ENCODE data around the gene NEU4. TPM values are rescaled to one million over a fixed set of nuclear protein-coding genes. Genes with fewer than 3 reads are reported as not detected.

NEU4 gene
- total RNA-seq, 2 experiments from 2014 or later: 0.84 TPM; not detected in 1

DNA sequence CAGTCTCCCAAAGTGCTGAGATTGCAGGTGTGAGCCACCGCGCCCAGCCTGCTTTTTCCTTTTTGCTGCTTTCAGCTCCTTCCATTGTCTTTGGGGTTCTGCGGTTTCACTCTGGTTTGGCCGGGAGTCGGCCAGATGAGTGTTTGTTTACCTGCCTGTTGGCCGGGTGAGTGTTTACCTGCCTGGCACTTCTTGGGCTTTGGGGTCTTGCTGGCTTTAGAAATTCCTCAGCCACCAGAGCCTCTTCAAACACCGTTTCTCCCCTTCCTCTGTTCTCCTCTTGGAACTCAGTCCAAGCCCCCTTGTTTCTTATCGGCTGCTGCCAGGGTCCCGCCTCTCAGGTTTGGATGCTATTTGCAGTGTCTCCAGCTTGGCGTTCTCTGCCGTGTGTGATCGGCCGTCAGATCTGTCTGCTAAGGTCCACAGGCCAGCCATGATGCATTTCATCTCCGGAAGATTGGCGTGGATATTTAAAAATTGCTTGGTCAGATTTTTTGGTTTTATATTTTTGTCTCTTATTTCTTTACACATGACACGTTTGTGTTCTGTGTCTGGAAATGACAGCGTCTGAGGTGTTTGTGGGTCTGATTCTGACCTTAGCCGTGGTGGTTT is 46.6 kb upstream of the NEU4 start:
- no peak for DNase-seq (ENCODE audit: low spot score)
- no peaks in the 10 kb centered on the region for H3K9me2 ChIP-seq (ENCODE audit: insufficient read depth, low read length)
- no TSS peak for BruUV-seq (replicated peaks)
- intact Hi-C loops (cut with micrococcal nuclease; ENCODE audit: unreplicated experiment): no loop called here
- POLR2A ChIA-PET: interaction anchor here (0.6 kb wide), 1 partner anchor 122 kb away, joined by 4 read pairs; no protein-coding TSS in a partner anchor
- peaks cover 25% of the 10 kb centered on the region for H3K36me3 ChIP-seq (ENCODE audit: insufficient read depth, low read length)
- H3K27ac ChIP-seq (ENCODE audit: low read depth, low read length, poor library complexity, severe bottlenecking): no peak overlapping the region
- no peaks in the 10 kb centered on the region for H3K79me2 ChIP-seq (ENCODE audit: insufficient read depth, low read depth, low read length)
- H4K20me1 ChIP-seq (ENCODE audit: insufficient read depth, low read length): no peaks in the 10 kb centered on the region
- no peaks in the 10 kb centered on the region for H3K4me1 ChIP-seq (ENCODE audit: insufficient read depth, low read length, poor library complexity, severe bottlenecking)
- H3K4me3 ChIP-seq (ENCODE audit: low read depth, low read length, poor library complexity, severe bottlenecking): no peak overlapping the region
- CTCF ChIA-PET (ENCODE audit: unreplicated experiment): no interaction called here
- TF ChIP-seq, protein P1, sequence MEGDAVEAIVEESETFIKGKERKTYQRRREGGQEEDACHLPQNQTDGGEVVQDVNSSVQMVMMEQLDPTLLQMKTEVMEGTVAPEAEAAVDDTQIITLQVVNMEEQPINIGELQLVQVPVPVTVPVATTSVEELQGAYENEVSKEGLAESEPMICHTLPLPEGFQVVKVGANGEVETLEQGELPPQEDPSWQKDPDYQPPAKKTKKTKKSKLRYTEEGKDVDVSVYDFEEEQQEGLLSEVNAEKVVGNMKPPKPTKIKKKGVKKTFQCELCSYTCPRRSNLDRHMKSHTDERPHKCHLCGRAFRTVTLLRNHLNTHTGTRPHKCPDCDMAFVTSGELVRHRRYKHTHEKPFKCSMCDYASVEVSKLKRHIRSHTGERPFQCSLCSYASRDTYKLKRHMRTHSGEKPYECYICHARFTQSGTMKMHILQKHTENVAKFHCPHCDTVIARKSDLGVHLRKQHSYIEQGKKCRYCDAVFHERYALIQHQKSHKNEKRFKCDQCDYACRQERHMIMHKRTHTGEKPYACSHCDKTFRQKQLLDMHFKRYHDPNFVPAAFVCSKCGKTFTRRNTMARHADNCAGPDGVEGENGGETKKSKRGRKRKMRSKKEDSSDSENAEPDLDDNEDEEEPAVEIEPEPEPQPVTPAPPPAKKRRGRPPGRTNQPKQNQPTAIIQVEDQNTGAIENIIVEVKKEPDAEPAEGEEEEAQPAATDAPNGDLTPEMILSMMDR (conservative IDR thresholded peaks at IDR 0.05; ENCODE audit: low read length): no peak
- no peak for TF ChIP-seq EZH2phosphoT487 (IDR thresholded peaks at IDR 0.05; ENCODE audit: borderline replicate concordance, low read depth, low read length)
- H3K9me3 ChIP-seq (ENCODE audit: low read length): no peaks in the 10 kb centered on the region
- no peak overlapping the region for H3K4me2 ChIP-seq (ENCODE audit: low read length)
- H2AFZ ChIP-seq (ENCODE audit: low read length): no peak overlapping the region

DNA sequence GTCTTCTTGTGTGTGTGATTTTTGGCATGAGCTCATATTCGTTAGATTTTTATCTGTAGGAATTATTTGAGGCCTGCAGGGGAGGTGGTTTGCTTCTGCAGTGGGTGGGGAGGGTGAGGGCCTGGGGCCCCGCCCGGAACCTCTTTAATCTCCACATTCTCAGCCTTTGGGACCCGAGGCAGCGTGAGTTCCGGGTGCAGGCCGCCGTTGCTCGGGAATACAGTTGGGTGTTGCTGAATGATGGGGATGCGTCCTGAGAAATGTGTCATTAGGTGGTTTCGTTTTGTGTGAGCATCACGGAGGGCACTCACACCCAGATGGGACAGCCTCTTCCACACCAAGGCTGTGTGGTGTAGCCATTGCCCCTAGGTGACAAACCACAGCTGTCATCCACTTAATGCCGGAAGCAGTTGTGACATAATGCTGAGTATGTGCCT is 46.0 kb upstream of the NEU4 start:
- no peak overlapping the region for H2AFZ ChIP-seq (ENCODE audit: low read length)
- H3K4me1 ChIP-seq (ENCODE audit: insufficient read depth, low read length, poor library complexity, severe bottlenecking): no peaks in the 10 kb centered on the region
- BruUV-seq (replicated peaks): no TSS peak
- H3K79me2 ChIP-seq (ENCODE audit: insufficient read depth, low read depth, low read length): no peaks in the 10 kb centered on the region
- H3K9me3 ChIP-seq (ENCODE audit: low read length): no peaks in the 10 kb centered on the region
- CTCF ChIA-PET (ENCODE audit: unreplicated experiment): no interaction called here
- intact Hi-C loops (cut with micrococcal nuclease; ENCODE audit: unreplicated experiment): no loop called here
- no peak overlapping the region for H3K27ac ChIP-seq (ENCODE audit: low read depth, low read length, poor library complexity, severe bottlenecking)
- peaks cover 25% of the 10 kb centered on the region for H3K36me3 ChIP-seq (ENCODE audit: insufficient read depth, low read length)
- DNase-seq (ENCODE audit: low spot score): no peak
- TF ChIP-seq, protein P1 (conservative IDR thresholded peaks at IDR 0.05; ENCODE audit: low read length): no peak
- TF ChIP-seq EZH2phosphoT487 (IDR thresholded peaks at IDR 0.05; ENCODE audit: borderline replicate concordance, low read depth, low read length): no peak
- POLR2A ChIA-PET: no interaction called here
- H3K4me2 ChIP-seq (ENCODE audit: low read length): no peak overlapping the region
- H3K4me3 ChIP-seq (ENCODE audit: low read depth, low read length, poor library complexity, severe bottlenecking): no peak overlapping the region
- H4K20me1 ChIP-seq (ENCODE audit: insufficient read depth, low read length): no peaks in the 10 kb centered on the region
- H3K9me2 ChIP-seq (ENCODE audit: insufficient read depth, low read length): no peaks in the 10 kb centered on the region

DNA sequence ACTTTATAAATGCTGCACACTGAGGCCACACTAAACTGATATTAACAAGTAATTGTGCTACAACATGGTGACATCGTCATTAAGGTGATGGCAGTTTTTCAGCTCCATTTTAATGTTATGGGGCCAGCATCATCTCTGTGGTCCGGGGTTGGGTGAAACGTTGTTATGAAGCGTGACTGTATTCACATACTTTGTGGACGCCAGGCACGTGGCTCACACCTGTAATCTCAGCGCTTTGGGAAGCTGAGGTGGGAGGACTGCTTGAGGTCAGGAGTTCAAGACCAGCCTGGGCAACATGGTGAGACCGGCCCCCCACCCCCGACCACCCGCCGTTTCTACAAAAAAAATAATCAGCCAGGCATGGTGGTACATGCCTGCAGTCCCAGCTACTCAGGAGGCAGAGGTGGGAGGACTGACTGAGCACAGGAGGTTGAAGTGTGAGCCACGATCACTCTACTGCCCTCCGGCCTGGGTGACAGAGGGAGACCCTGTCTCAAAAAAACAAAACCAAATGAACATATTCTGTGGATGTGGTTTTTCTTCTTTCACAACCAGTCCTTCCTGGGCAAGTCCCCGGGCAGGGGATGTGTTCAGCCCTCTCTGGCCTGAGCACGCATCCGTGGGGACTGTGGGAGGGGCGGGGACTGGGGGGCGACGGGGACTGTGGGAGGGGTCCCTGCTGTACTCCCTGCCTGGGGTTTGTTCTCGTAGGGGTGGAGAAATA is 45.3 kb upstream of the NEU4 start:
- no peak overlapping the region for H3K27ac ChIP-seq (ENCODE audit: low read depth, low read length, poor library complexity, severe bottlenecking)
- ChIA-PET POLR2A (no interaction called here), CTCF (ENCODE audit: unreplicated experiment) (no interaction called here)
- no peak for TF ChIP-seq EZH2phosphoT487 (IDR thresholded peaks at IDR 0.05; ENCODE audit: borderline replicate concordance, low read depth, low read length)
- TF ChIP-seq, protein P1 (conservative IDR thresholded peaks at IDR 0.05; ENCODE audit: low read length): no peak
- BruUV-seq (replicated peaks): no TSS peak
- no peaks in the 10 kb centered on the region for H4K20me1 ChIP-seq (ENCODE audit: insufficient read depth, low read length)
- DNase-seq (ENCODE audit: low spot score): no peak
- no peaks in the 10 kb centered on the region for H3K4me1 ChIP-seq (ENCODE audit: insufficient read depth, low read length, poor library complexity, severe bottlenecking)
- H3K4me3 ChIP-seq (ENCODE audit: low read depth, low read length, poor library complexity, severe bottlenecking): no peak overlapping the region
- H3K36me3 ChIP-seq (ENCODE audit: insufficient read depth, low read length): peaks cover 20% of the 10 kb centered on the region
- intact Hi-C loops (cut with micrococcal nuclease; ENCODE audit: unreplicated experiment): no loop called here
- H3K4me2 ChIP-seq (ENCODE audit: low read length): no peak overlapping the region
- no peaks in the 10 kb centered on the region for H3K9me2 ChIP-seq (ENCODE audit: insufficient read depth, low read length)
- H3K9me3 ChIP-seq (ENCODE audit: low read length): no peaks in the 10 kb centered on the region
- no peaks in the 10 kb centered on the region for H3K79me2 ChIP-seq (ENCODE audit: insufficient read depth, low read depth, low read length)
- no peak overlapping the region for H2AFZ ChIP-seq (ENCODE audit: low read length)

Measured in OCI-LY7 (cell line).